ENCODE data around the gene PRKCA.
A peak's percentile ranks its signal among the peaks of the same experiment; 100 is the strongest.

PRKCA gene

DNA sequence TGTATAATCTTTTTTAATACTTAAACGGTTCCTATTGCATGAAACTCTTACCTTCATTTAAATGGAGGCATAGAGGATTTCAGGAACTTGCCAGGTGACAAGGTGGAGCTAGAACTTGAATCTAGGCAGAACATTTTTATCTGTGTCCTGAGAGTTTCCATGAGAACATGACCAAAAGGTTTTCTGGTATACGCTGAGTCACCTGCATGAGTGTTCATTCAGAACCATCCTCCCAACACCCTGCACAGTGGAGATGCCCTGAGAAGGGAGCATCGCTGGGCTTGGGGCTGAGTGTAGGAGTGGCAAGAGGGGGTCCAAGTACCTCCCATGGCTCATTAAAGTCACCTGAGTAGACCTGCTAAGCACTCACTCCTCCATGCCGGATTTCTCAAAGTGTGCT, 362.8 kb downstream of the PRKCA start:
- no peak for TF ChIP-seq CEBPB (IDR thresholded peaks at IDR 0.05)
- TF ChIP-seq EP300 (IDR thresholded peaks at IDR 0.05; ENCODE audit: borderline replicate concordance): no peak

DNA sequence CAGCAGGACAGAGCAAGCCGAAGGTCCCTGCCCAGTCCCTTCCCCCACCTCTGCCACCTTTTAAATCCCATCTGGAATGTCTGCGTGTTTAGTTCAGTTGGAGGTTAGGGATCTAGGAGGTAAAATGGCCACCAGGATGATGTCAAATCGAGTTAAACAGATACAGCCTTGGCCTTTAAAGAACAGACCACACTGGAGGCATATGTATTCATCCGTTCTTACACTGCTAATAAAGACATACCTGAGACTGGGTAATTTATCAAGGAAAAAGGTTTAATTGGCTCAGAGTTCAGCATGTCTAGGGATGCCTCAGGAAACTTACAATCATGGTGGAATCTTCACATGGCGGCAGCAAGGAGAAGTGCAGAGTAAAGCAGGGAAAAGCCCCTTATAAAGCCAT, 364.7 kb downstream of the PRKCA start:
- TF ChIP-seq EP300 (IDR thresholded peaks at IDR 0.05; ENCODE audit: borderline replicate concordance): no peak
- TF ChIP-seq, protein P1, sequence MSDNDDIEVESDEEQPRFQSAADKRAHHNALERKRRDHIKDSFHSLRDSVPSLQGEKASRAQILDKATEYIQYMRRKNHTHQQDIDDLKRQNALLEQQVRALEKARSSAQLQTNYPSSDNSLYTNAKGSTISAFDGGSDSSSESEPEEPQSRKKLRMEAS (IDR thresholded peaks at IDR 0.05): no peak
- TF ChIP-seq YY1 (IDR thresholded peaks at IDR 0.05; ENCODE audit: low read depth): no peak
- TF ChIP-seq TAF1 (IDR thresholded peaks at IDR 0.05; ENCODE audit: low read depth): no peak
- no peak for TF ChIP-seq RAD21 (IDR thresholded peaks at IDR 0.05; ENCODE audit: low read depth)
- no peak for TF ChIP-seq EGR1 (IDR thresholded peaks at IDR 0.05)

- TF ChIP-seq YY1 (IDR thresholded peaks at IDR 0.05; ENCODE audit: low read depth) (no peak), CREB1 (IDR thresholded peaks at IDR 0.05; ENCODE audit: low read depth) (no peak)
Observed at GRCh38 chr17:66667491-66668030, 365.1 kb downstream of the PRKCA start.

DNA sequence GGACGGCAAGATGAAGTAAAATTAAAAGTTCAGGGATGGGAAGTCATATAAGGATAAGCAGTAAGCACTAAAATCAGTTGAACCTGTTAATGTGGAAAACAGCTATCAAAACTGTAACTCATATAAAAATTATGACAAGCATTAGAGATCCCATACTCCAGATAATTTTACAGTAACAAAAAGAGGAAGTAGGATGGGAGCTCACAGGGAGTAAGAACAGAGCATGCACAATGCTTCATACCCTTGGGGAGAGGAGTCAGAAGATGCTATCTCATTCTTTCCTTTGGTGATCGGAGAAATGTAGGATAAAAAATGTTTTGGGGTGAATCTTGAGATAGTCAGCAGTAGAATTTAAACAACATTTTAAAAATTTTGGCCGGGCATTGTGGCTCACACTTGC, 367.8 kb downstream of the PRKCA start:
- TF ChIP-seq YY1 (IDR thresholded peaks at IDR 0.05; ENCODE audit: low read depth) (no peak), NFIC (IDR thresholded peaks at IDR 0.05) (no peak), ZBTB7A (IDR thresholded peaks at IDR 0.05; ENCODE audit: low read depth) (no peak), FOXM1 (IDR thresholded peaks at IDR 0.05; ENCODE audit: borderline replicate concordance, low read depth) (no peak), EP300 (IDR thresholded peaks at IDR 0.05; ENCODE audit: borderline replicate concordance) (no peak), REST (IDR thresholded peaks at IDR 0.05; ENCODE audit: low read depth) (no peak), TAF1 (IDR thresholded peaks at IDR 0.05; ENCODE audit: low read depth) (no peak), CEBPB (IDR thresholded peaks at IDR 0.05) (no peak), USF1 (IDR thresholded peaks at IDR 0.05) (no peak), RAD21 (IDR thresholded peaks at IDR 0.05; ENCODE audit: low read depth) (no peak), CREB1 (IDR thresholded peaks at IDR 0.05; ENCODE audit: low read depth) (no peak), TEAD4 (IDR thresholded peaks at IDR 0.05) (no peak), EGR1 (IDR thresholded peaks at IDR 0.05) (no peak), TCF12 (IDR thresholded peaks at IDR 0.05; ENCODE audit: low read depth) (no peak)
- TF ChIP-seq, protein P1 (IDR thresholded peaks at IDR 0.05): no peak

GRCh38 chr17:66671156-66671555, 368.7 kb downstream of the PRKCA start:
- TF ChIP-seq TCF12 (IDR thresholded peaks at IDR 0.05; ENCODE audit: low read depth) (no peak), REST (IDR thresholded peaks at IDR 0.05; ENCODE audit: low read depth) (no peak), EGR1 (IDR thresholded peaks at IDR 0.05) (no peak), FOXM1 (IDR thresholded peaks at IDR 0.05; ENCODE audit: borderline replicate concordance, low read depth) (no peak), CEBPB (IDR thresholded peaks at IDR 0.05) (no peak), EP300 (IDR thresholded peaks at IDR 0.05; ENCODE audit: borderline replicate concordance) (no peak), USF1 (IDR thresholded peaks at IDR 0.05) (no peak), NFIC (IDR thresholded peaks at IDR 0.05) (no peak), ZBTB7A (IDR thresholded peaks at IDR 0.05; ENCODE audit: low read depth) (no peak), RAD21 (IDR thresholded peaks at IDR 0.05; ENCODE audit: low read depth) (no peak), CREB1 (IDR thresholded peaks at IDR 0.05; ENCODE audit: low read depth) (no peak), TAF1 (IDR thresholded peaks at IDR 0.05; ENCODE audit: low read depth) (no peak), TEAD4 (IDR thresholded peaks at IDR 0.05) (no peak), YY1 (IDR thresholded peaks at IDR 0.05; ENCODE audit: low read depth) (no peak)
- TF ChIP-seq, protein P1 (IDR thresholded peaks at IDR 0.05): no peak

DNA sequence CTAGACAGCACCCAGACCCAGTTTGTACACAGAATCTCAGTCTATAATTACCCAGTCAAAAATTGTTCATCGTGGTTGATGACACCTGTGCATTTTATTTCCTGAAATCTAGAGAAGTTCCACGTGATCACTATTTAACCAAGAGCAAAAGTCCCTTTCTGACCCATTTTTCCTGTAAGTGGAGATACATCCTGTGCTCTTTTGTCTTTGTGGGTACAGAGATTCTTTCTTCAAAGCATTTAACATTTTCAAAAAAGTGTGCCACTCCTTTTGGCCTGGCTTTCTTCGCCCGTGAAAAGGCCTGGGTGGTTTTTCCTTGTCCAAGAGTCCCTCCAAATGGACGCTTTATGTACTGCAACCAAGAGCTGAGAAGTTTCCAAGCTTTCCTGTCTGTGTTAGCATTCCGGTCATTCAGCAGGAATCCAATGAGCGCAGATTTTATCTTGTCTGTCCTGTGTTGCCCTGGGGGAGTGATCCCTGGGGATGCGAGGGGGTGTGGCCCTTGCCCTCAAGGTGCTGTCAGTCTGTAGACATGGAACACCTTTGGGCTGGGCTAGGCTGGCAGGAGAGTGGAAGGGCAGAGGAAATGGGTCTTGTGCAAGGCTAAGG, 371.4 kb downstream of the PRKCA start:
- TF ChIP-seq RAD21 (IDR thresholded peaks at IDR 0.05; ENCODE audit: low read depth): peak; percentile 89
- TF ChIP-seq CREB1 (IDR thresholded peaks at IDR 0.05; ENCODE audit: low read depth): no peak
- no peak for TF ChIP-seq USF1 (IDR thresholded peaks at IDR 0.05)
- no peak for TF ChIP-seq TAF1 (IDR thresholded peaks at IDR 0.05; ENCODE audit: low read depth)
